T47D (cell line): ENCODE data around the gene MOB3B.

Experiments used
- DNase-seq, 2 experiments: peaks; one replicate each; pipeline versions ENCODE4 v3.0.0 to v3.0.0-alpha.2; 2011 to 2012; ENCODE audit warnings: low read depth in 1 of 2, low spot score in 1 of 2
- JUND ChIP-seq: IDR thresholded peaks from 2 replicates; pipeline ENCODE4 v1.6.1; 2012; ENCODE audit warnings: low read depth
- in situ Hi-C: cut with HindIII; loops from 2 replicates; pipeline ENCODE4 v1.10.0; 2016; ENCODE audit warnings: low sequenced_read_pairs, low pct_unique_long_range_greater_than_20kb

The MOB3B gene

GRCh38 chr9:27561685-27562084 lies 32.1 kb upstream of the MOB3B start:
- TF ChIP-seq JUND, result no peak
- DNase-seq, result peak in 1 of 2 experiments; percentile 29
- in situ Hi-C loops, result no loop called here

GRCh38 chr9:27560457-27560856 lies 30.8 kb upstream of the MOB3B start:
- DNase-seq, result no peak
- in situ Hi-C loops, result no loop called here
- no peak for TF ChIP-seq JUND

- in situ Hi-C loops, result no loop called here
- TF ChIP-seq JUND, result no peak
- DNase-seq, result no peak
Observed at GRCh38 chr9:27558307-27558706, 28.7 kb upstream of the MOB3B start.

GRCh38 chr9:27556470-27556869 lies 26.9 kb upstream of the MOB3B start:
- in situ Hi-C loops, result no loop called here
- no peak for DNase-seq
- TF ChIP-seq JUND, result no peak

- no peak for DNase-seq
- in situ Hi-C loops, result no loop called here
- TF ChIP-seq JUND, result no peak
Observed at GRCh38 chr9:27554712-27555111, 25.1 kb upstream of the MOB3B start.

- in situ Hi-C loops, result no loop called here
- TF ChIP-seq JUND, result no peak
- no peak for DNase-seq
Observed at GRCh38 chr9:27549196-27549755, 19.7 kb upstream of the MOB3B start.

- in situ Hi-C loops, result no loop called here
- TF ChIP-seq JUND, result no peak
- peak in 1 of 2 experiments; percentile 34 for DNase-seq
Observed at GRCh38 chr9:27548055-27548741, 18.6 kb upstream of the MOB3B start.

GRCh38 chr9:27545471-27545870 lies 15.9 kb upstream of the MOB3B start:
- DNase-seq, result peak in 1 of 2 experiments; percentile 44
- no peak for TF ChIP-seq JUND
- in situ Hi-C loops, result no loop called here

GRCh38 chr9:27542508-27542907 lies 12.9 kb upstream of the MOB3B start:
- in situ Hi-C loops, result no loop called here
- no peak for DNase-seq
- TF ChIP-seq JUND, result no peak

- in situ Hi-C loops, result no loop called here
- DNase-seq, result no peak
- TF ChIP-seq JUND, result no peak
Observed at GRCh38 chr9:27541740-27542139, 12.1 kb upstream of the MOB3B start.

GRCh38 chr9:27540502-27540901 lies 10.9 kb upstream of the MOB3B start:
- TF ChIP-seq JUND, result no peak
- no peak for DNase-seq
- in situ Hi-C loops, result no loop called here

GRCh38 chr9:27539479-27540441 lies 10.1 kb upstream of the MOB3B start:
- in situ Hi-C loops, result no loop called here
- peak in 1 of 2 experiments; percentile 14 for DNase-seq
- TF ChIP-seq JUND, result no peak

- no peak for TF ChIP-seq JUND
- DNase-seq, result no peak
- in situ Hi-C loops, result no loop called here
Observed at GRCh38 chr9:27538647-27539046, 9.0 kb upstream of the MOB3B start.
